DMS53 treated with DMSO at 0.1 percent for 48 hours (cell line): ENCODE results near the gene IER5L.

ENCODE experiments used
- DNase-seq: peaks from one replicate; lab custom pipeline; 2025; ENCODE audit not compliant: unreplicated experiment; lab: John Stamatoyannopoulos, UW

IER5L gene

GRCh38 chr9:129177791-129178567 is at the start of gene IER5L:
Gene IER5L, minus strand, starts transcription at chr9:129178261. Its CDS starts 209 bp downstream, at chr9:129178052.
- DNase-seq: peak; percentile 93

- DNase-seq: no peak
Observed at GRCh38 chr9:129227843-129228189, 49.8 kb upstream of the IER5L start.

GRCh38 chr9:129225815-129226214 is 47.8 kb upstream of the IER5L start:
- DNase-seq: no peak

GRCh38 chr9:129225490-129225778 is 47.4 kb upstream of the IER5L start:
- no peak for DNase-seq

GRCh38 chr9:129224618-129225489 is 46.8 kb upstream of the IER5L start:
- DNase-seq: no peak

- DNase-seq: no peak
Observed at GRCh38 chr9:129223551-129224208, 45.6 kb upstream of the IER5L start.

GRCh38 chr9:129222819-129223218 is 44.8 kb upstream of the IER5L start:
- DNase-seq: no peak

- no peak for DNase-seq
Observed at GRCh38 chr9:129221979-129222635, 44.0 kb upstream of the IER5L start.

- DNase-seq: no peak
Observed at GRCh38 chr9:129221233-129221632, 43.2 kb upstream of the IER5L start.

- no peak for DNase-seq
Observed at GRCh38 chr9:129220771-129221170, 42.7 kb upstream of the IER5L start.

- DNase-seq: no peak
Observed at GRCh38 chr9:129218918-129219317, 40.9 kb upstream of the IER5L start.

- no peak for DNase-seq
Observed at GRCh38 chr9:129218272-129218625, 40.2 kb upstream of the IER5L start.

- no peak for DNase-seq
Observed at GRCh38 chr9:129213551-129213950, 35.5 kb upstream of the IER5L start.

- DNase-seq: peak; percentile 53
Observed at GRCh38 chr9:129211686-129212085, 33.6 kb upstream of the IER5L start.

GRCh38 chr9:129210125-129210524 is 32.1 kb upstream of the IER5L start:
- DNase-seq: no peak

GRCh38 chr9:129209580-129209979 is 31.5 kb upstream of the IER5L start:
- no peak for DNase-seq

GRCh38 chr9:129209109-129209508 is 31.0 kb upstream of the IER5L start:
- DNase-seq: no peak

GRCh38 chr9:129208207-129209032 is 30.4 kb upstream of the IER5L start:
- DNase-seq: no peak

GRCh38 chr9:129206905-129207304 is 28.8 kb upstream of the IER5L start:
- no peak for DNase-seq

GRCh38 chr9:129206401-129206800 is 28.3 kb upstream of the IER5L start:
- no peak for DNase-seq

- no peak for DNase-seq
Observed at GRCh38 chr9:129204840-129205239, 26.8 kb upstream of the IER5L start.
